ENCODE results near the gene APAF1.
A peak's percentile ranks its signal among the peaks of the same experiment; 100 is the strongest.
"Not testable (repeated sequence)": the region's sequence is repeated elsewhere in the genome, so short reads cannot be mapped to it uniquely, and the experiment has no call there.

Gene APAF1

DNA sequence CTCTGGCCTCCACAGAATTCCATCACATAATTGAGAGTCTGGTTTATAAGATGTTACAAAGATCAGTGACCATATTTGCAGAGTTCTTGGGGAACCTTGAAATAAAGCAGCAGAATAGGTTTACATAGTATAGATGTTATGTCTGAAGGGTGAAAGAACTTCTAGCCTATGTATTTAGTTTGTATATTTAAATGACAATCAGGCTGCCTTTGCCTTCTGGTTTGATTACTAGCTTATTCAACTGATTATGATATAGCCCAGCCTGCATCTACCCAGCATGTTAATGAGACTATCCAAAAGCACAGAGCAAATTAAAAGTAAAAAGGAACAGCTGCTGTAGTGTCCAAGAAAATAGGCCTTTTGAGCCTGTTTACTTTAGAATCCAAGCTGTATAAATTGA is 85.3 kb downstream of the APAF1 start:
- no peak for DNase-seq

- DNase-seq, result no peak
Measured at GRCh38 chr12:98733667-98734350, 88.7 kb downstream of the APAF1 start.

- DNase-seq, result peak in 1 of 4 experiments; percentile 11
Measured at GRCh38 chr12:98735821-98736220, 90.7 kb downstream of the APAF1 start.

- DNase-seq, result no peak
Measured at GRCh38 chr12:98736352-98737321, 91.5 kb downstream of the APAF1 start.

DNA sequence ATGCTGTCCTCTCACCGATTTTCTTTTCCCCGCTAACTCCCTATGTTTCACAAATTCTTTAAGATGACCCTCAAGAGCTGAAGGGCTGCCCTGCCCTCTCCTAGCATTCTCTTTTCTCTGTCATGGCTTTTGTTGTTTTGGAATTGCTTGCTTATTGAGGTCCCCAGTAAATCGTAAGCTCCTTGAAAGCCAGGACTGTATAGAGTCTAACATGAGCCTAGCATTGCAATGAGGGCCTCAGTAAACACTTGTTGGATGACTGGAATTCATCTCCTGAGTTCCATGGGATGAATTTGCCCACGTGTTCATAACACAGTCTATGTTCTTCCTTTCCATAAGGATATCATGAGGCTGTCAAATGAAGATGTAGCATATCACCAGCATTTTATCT is 92.2 kb downstream of the APAF1 start:
- no peak for DNase-seq

DNA sequence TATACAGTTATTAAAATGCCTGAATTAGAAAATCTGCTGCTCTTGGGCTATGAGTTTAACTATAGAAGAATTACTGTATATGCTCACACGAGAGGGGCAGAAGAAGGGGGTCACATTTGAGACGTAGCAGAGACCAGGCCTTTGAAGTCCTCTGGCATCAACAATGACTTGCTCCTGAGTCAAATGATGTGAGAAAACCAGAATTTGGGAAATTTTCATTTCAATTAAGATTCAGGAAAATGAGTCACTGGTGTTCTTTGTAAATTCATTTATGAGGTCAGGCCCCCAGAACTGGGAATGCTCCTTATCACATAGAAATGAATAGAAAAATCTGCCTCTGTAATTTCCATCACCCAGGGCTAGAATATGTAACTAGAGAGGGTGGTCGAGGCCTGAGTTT is 92.9 kb downstream of the APAF1 start:
- no peak for DNase-seq

GRCh38 chr12:98738539-98738938 is 93.4 kb downstream of the APAF1 start:
- DNase-seq, result no peak

GRCh38 chr12:98740751-98741150 is 95.7 kb downstream of the APAF1 start:
- no peak for DNase-seq

- DNase-seq, result no peak
Measured at GRCh38 chr12:98741196-98741555, 96.1 kb downstream of the APAF1 start.

DNA sequence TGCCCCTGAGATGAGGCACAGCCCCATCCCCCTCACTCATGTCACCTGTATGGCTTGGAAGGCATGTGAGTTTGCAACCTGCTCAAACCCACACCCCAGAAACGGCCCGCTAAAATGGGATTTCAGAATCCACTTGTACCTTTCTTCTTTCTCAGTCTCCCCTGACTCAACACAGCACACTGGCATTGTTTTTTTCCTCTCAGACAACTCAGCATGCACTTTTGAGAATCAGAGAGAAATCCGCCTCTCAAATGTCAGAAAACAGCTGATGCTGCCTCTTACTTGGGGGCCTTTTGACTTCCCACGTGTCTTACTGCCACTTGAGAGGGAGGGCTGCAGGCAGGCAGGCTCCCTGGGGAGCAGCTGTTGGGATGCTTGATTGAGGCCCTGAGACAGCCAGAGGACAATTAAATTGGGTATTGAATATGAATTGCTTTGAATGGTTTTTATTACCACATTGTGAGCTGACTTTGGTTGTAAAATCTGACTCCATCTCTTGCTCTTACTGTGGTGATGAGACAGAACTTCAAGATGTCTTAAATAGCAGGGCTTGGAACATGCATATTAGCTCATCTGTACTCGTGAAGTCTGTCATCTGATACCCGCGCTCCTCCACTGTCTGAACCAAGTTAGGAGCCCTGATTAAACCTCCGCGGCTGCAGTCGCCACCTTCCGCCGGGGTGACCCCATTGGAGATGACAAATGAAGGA is 96.6 kb downstream of the APAF1 start:
- no peak for DNase-seq

DNA sequence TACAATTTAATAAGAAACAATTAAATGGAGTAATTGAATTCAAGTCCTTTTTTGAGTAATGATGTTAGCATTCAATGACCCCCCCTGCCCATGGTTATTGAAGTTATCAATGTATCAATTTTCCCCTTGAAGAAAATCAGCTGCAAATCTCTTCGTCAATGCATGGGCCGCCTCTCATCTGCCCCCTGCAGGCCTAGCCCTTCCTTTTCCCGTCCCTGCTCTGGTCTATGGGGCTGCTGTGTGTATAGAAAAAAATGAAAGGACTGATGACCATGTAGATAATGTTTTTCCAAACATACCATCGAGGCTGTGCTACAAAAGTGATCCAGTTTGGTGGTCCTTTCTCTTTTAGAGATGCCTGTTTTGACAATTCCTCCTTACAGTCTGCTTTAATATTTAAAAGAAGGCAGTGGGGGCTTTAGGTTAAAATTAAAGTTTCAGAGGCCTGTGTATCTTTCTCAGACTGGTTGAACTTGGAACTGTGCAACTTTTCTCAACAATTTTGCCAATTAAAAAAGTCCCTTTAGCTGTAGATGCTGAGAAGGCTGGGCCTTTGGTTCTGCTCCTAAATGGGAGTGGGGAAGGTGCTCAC is 98.4 kb downstream of the APAF1 start:
- peak; percentile 42 to 61 (median 52) for DNase-seq

- DNase-seq, result no peak
Measured at GRCh38 chr12:98744680-98745079, 99.6 kb downstream of the APAF1 start.

- DNase-seq, result peak; percentile 18 to 54 (median 34)
Measured at GRCh38 chr12:98745578-98746391, 100.7 kb downstream of the APAF1 start.

DNA sequence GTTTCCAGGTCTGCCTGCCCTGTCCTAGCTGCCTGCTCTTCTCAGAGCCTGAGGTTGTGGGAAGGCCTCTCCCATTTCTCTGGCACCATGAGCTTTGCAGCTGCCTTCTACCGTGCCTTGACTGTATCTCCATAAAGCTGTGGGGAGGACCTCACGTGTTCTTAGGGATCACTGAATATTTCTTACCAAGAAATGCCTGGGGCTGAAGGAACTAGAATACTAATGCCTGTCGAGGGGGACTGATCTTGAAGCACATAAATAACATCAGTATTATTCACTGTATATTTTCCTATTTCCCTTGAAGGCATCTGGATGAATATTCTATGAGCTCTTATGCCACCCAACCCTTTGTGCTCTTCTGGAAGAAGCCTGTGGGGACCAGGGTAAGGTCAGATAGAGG is 103.4 kb downstream of the APAF1 start:
- no peak for DNase-seq

GRCh38 chr12:98750511-98750910 is 105.4 kb downstream of the APAF1 start:
- no peak for DNase-seq

- DNase-seq, result no peak
Measured at GRCh38 chr12:98751580-98752115, 106.6 kb downstream of the APAF1 start.

DNA sequence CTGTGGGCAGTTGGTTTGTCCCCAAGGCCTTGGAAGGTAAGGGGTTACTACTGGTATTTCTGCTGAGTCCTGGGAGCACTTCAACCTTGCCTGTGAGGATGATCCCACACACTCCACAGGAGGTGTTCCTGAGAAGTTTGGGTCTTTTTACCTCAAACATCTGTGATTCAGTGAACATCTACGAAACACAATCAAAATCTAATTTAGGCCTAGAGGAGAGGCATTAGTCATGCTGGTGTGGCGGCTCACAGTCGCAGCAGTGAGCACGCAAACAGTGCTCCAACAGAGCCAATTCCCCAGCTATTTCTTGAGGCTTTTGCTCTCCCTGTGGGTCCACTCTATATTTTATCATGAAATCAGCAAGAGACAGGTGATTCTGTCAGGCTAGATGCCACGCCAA is 107.6 kb downstream of the APAF1 start:
- DNase-seq, result no peak

DNA sequence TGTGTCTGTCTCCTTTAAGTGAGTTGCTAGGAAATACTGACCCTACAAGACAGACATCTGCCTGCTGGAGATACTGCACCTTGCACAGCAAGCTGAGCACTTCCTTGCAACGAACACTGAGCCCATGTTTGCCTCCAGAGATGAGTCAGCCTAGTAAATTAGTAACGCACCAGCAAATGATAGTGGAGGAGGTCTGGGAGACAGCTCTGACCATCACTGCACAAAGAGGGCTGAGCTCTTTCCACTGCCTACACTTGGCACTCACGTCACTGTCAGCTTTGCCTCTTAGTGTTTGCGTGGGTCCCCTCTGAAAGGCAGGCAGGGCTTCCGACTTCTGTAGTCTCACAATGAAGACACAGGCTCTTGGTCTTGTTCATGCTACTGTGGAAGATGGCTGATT is 109.0 kb downstream of the APAF1 start:
- DNase-seq, result no peak

DNA sequence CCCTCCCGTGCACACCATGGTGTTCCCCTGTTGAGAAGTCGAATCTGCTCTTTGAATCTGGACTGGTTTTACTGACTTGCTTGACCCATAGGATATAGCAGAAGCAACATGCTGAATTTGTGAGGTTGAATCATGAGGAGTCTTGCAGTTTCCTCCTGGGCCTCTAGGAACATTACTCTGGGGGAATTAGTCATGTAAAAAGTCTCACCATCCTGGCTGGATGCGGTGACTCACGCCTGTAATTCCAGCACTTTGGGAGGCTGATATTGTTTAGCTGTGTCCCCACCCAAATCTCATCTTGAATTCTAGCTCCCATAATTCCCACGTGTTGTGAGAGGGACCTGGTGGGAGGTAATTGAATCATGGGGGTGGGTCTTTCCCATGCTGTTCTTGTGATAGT is 110.8 kb downstream of the APAF1 start:
- DNase-seq, result not testable (repeated sequence)

GRCh38 chr12:98757455-98757854 is 112.4 kb downstream of the APAF1 start:
- no peak for DNase-seq

DNA sequence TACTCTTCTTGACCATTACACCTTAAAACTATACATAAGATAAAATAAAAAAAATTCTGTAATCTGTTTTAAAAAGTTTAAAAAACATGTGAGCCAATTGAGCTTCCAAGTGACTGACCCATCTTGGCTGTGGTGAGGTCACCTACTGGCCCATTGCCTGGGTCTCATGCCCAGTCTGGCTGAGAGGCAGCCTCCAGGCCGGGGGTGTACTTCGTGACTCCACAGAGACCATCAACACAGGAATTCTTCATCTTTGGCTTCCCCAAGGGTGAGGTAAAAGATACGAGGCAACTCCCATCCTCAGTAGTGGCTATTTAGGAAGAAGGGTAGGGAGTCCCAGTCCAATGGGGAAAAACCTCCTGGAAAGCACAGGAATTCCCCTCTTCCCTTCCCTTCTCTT is 113.2 kb downstream of the APAF1 start:
- DNase-seq, result no peak

GRCh38 chr12:98763656-98764055 is 118.6 kb downstream of the APAF1 start:
- DNase-seq, result no peak

Data from suppressor macrophage (primary cell).